Fibroblast of lung (primary cell): ENCODE results near the gene GABRD. TPM values are rescaled to one million over a fixed set of nuclear protein-coding genes. Genes with fewer than 3 reads are reported as not detected.

Experiments
- DNase-seq, 2 donors: peaks; one replicate each; pipeline versions ENCODE4 v3.0.0 to v3.0.0-alpha.2; 2010; ENCODE audit warnings: low read depth in 2 of 2
- H2AFZ ChIP-seq: 2 replicates; pipeline ENCODE4 v1.5.1; 2012; ENCODE audit warnings: low read length, control low read depth, inconsistent platforms
- H3K27ac ChIP-seq: 2 replicates; pipeline ENCODE4 v1.5.1; 2011; ENCODE audit warnings: low read length, control low read depth; ENCODE audit not compliant: insufficient read depth
- H3K27me3 ChIP-seq: 2 replicates; pipeline ENCODE4 v1.5.1; 2011; ENCODE audit warnings: mild to moderate bottlenecking, low read length; ENCODE audit not compliant: control insufficient read depth, insufficient read depth
- H3K36me3 ChIP-seq: 2 replicates; pipeline ENCODE4 v1.5.1; 2011; ENCODE audit warnings: low read length; ENCODE audit not compliant: control insufficient read depth, insufficient read depth
- H3K4me1 ChIP-seq: 2 replicates; pipeline ENCODE4 v1.5.1; 2011; ENCODE audit warnings: low read length; ENCODE audit not compliant: control insufficient read depth, insufficient read depth; ENCODE audit errors: extremely low read depth
- H3K4me2 ChIP-seq: 2 replicates; pipeline ENCODE4 v1.5.1; 2011; ENCODE audit warnings: low read length, control low read depth; ENCODE audit not compliant: insufficient read depth; ENCODE audit errors: extremely low read depth
- H3K4me3 ChIP-seq, 4 experiments: fragments of 200-600 bp in 1 of 4; sonication (generic) in 1 of 4; replicated peaks in 1 of 4; 2 replicates each; pipeline ENCODE4 v1.5.1; 2011 to 2016; ENCODE audit warnings: low read length in 4 of 4, low read depth in 3 of 4, mild to moderate bottlenecking in 3 of 4, control low read depth in 2 of 4, inconsistent platforms in 1 of 4, mixed read lengths in 1 of 4; ENCODE audit not compliant: insufficient read depth in 1 of 4; ENCODE audit errors: control extremely low read depth in 1 of 4
- H3K79me2 ChIP-seq: 2 replicates; pipeline ENCODE4 v1.5.1; 2012; ENCODE audit warnings: mild to moderate bottlenecking, low read length, inconsistent platforms; ENCODE audit not compliant: control insufficient read depth, insufficient read depth
- H3K9ac ChIP-seq: 2 replicates; pipeline ENCODE4 v1.5.1; 2011; ENCODE audit warnings: mild to moderate bottlenecking, low read length, control low read depth; ENCODE audit not compliant: insufficient read depth
- H3K9me3 ChIP-seq: 2 replicates; pipeline ENCODE4 v1.5.1; 2012; ENCODE audit warnings: low read depth, low read length; ENCODE audit not compliant: control insufficient read depth, insufficient read depth
- H4K20me1 ChIP-seq: 2 replicates; pipeline ENCODE4 v1.5.1; 2011; ENCODE audit warnings: low read length; ENCODE audit not compliant: control insufficient read depth, insufficient read depth; ENCODE audit errors: extremely low read depth
- EZH2 ChIP-seq: IDR thresholded peaks from 2 replicates; pipeline ENCODE4 v1.5.1; 2012; ENCODE audit warnings: low read length, control low read depth, mild to moderate bottlenecking; ENCODE audit errors: missing control alignments
- polyA plus RNA-seq, 2 donors: library from polyadenylated mRNA; depleted of rRNA in 1 of 2; stranded (reverse) in 1 of 2; unstranded in 1 of 2; fragments of >200 nt; gene quantifications; 2 replicates each; pipeline ENCODE4 v1.2.1, GENCODE V29; 2011 to 2012; ENCODE audit warnings: missing spikeins in 1 of 2
- total RNA-seq: library from RNA; depleted of rRNA; stranded (reverse); fragments of >200 nt; gene quantifications from 2 replicates; pipeline ENCODE4 v1.2.1, GENCODE V29; 2014
- TF ChIP-seq, protein P1 (sequence below), 2 donors: IDR thresholded peaks in 1 of 2; conservative IDR thresholded peaks in 1 of 2; 1 replicate in 1 of 2; 2 replicates in 1 of 2; pipeline ENCODE4 v1.5.1; 2011 to 2012; ENCODE audit warnings: low read length in 2 of 2, control low read depth in 1 of 2, inconsistent platforms in 1 of 2, low read depth in 1 of 2, mild to moderate bottlenecking in 1 of 2

GABRD gene
- total and polyA plus RNA-seq, 2 donors (not counting 1 experiment from before 2014, with no cell fraction given), result not detected

- H3K36me3 ChIP-seq, result no peaks in the 10 kb centered on the region
- TF ChIP-seq, protein P1, sequence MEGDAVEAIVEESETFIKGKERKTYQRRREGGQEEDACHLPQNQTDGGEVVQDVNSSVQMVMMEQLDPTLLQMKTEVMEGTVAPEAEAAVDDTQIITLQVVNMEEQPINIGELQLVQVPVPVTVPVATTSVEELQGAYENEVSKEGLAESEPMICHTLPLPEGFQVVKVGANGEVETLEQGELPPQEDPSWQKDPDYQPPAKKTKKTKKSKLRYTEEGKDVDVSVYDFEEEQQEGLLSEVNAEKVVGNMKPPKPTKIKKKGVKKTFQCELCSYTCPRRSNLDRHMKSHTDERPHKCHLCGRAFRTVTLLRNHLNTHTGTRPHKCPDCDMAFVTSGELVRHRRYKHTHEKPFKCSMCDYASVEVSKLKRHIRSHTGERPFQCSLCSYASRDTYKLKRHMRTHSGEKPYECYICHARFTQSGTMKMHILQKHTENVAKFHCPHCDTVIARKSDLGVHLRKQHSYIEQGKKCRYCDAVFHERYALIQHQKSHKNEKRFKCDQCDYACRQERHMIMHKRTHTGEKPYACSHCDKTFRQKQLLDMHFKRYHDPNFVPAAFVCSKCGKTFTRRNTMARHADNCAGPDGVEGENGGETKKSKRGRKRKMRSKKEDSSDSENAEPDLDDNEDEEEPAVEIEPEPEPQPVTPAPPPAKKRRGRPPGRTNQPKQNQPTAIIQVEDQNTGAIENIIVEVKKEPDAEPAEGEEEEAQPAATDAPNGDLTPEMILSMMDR (conservative IDR thresholded peaks at IDR 0.05 in 1 of 2, IDR thresholded peaks at IDR 0.05 in 1 of 2; ENCODE audit: low read depth in 1 of 2, low read length in 2 of 2), result no peak
- TF ChIP-seq EZH2, result no peak
- H4K20me1 ChIP-seq, result no peaks in the 10 kb centered on the region
- H3K4me2 ChIP-seq, result no peak overlapping the region
- H3K4me1 ChIP-seq, result no peaks in the 10 kb centered on the region
- H3K27ac ChIP-seq, result no peak overlapping the region
- DNase-seq, result no peak
- no peak overlapping the region for H3K9ac ChIP-seq
- H3K4me3 ChIP-seq, result no peak overlapping the region
- no peak overlapping the region for H2AFZ ChIP-seq
- peaks cover 4% of the 10 kb centered on the region for H3K27me3 ChIP-seq
- H3K9me3 ChIP-seq, result no peaks in the 10 kb centered on the region
- no peaks in the 10 kb centered on the region for H3K79me2 ChIP-seq
These were observed 11.1 kb downstream of the GABRD start for GRCh38 chr1:2030076-2030871.

DNA sequence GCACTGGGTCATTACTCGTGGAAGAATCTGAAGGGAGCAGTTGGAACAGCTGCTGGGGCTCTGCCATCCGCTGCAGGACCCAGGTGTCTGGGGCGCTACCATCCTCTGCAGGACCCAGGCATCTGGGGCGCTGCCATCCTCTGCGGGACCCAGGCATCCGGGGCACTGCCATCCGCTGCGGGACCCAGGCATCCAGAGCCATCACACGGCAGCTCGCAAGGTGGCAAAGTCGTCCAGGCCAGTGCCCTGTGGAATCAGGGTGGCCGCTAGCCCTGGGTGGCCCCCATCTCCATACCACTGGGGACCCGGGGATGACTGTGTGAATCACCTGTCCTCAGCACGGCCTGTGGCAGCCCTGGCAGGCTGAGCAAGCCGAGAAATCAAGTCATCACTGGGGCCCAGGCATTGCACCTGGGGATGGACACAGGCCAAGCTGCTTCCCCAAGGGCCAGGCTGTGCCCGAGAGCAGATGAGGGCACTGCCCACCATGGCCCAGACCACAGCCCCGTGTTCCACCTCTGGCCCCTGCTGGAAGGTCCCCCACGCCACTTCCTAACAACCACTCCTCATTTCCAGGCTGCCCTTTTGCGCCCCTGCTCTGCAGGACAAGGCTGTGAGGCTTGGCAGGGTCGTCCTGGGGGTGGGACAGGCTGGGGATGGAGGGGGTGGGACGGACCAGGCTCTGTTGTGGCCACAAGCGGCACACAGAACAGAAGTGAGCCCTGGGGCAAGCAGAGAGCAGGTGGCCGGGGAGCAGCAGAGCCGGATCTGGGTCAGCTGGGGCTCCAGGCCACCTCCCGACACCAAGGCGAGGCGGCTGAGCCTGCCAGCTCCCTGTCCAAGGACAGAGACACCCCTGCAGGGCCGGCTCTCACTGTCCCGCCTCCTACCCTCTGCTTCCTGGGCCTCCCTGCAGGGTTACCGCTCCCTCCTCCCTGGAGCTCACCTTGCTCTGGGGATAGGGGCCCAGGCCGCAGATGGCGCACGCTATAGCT lies 12.7 kb downstream of the GABRD start:
- Histone ChIP-seq H3K4me3 (no peak overlapping the region), H3K9ac (no peak overlapping the region), H3K79me2 (no peaks in the 10 kb centered on the region), H3K9me3 (no peaks in the 10 kb centered on the region), H3K4me1 (no peaks in the 10 kb centered on the region), H3K27me3 (no peaks in the 10 kb centered on the region), H3K27ac (no peak overlapping the region), H4K20me1 (no peaks in the 10 kb centered on the region), H3K4me2 (no peak overlapping the region), H2AFZ (no peak overlapping the region), H3K36me3 (no peaks in the 10 kb centered on the region)
- TF ChIP-seq, protein P1 (conservative IDR thresholded peaks at IDR 0.05 in 1 of 2, IDR thresholded peaks at IDR 0.05 in 1 of 2; ENCODE audit: low read depth in 1 of 2, low read length in 2 of 2), result no peak
- TF ChIP-seq EZH2, result no peak
- DNase-seq, result no peak

GRCh38 chr1:2032737-2033136 lies 13.6 kb downstream of the GABRD start:
- H4K20me1 ChIP-seq, result no peaks in the 10 kb centered on the region
- DNase-seq, result no peak
- no peak overlapping the region for H3K4me3 ChIP-seq
- TF ChIP-seq, protein P1 (conservative IDR thresholded peaks at IDR 0.05 in 1 of 2, IDR thresholded peaks at IDR 0.05 in 1 of 2; ENCODE audit: low read depth in 1 of 2, low read length in 2 of 2), result no peak
- TF ChIP-seq EZH2, result no peak
- no peaks in the 10 kb centered on the region for H3K79me2 ChIP-seq
- no peaks in the 10 kb centered on the region for H3K9me3 ChIP-seq
- no peak overlapping the region for H2AFZ ChIP-seq
- no peak overlapping the region for H3K9ac ChIP-seq
- no peak overlapping the region for H3K4me2 ChIP-seq
- no peaks in the 10 kb centered on the region for H3K27me3 ChIP-seq
- no peaks in the 10 kb centered on the region for H3K4me1 ChIP-seq
- no peak overlapping the region for H3K27ac ChIP-seq
- no peaks in the 10 kb centered on the region for H3K36me3 ChIP-seq
